Common myeloid progenitor, CD34-positive (primary cell): Measurements from ENCODE around the gene WDFY4.

Source experiments
- CTCF ChIA-PET: fragments of 350-600 bp; sonication (Branson Sonifier 250); formaldehyde crosslinking; loops from one replicate; lab custom pipeline; 2021; ENCODE audit warnings: antibody characterized with exemption; lab: Charles Lee
- POLR2A ChIA-PET: fragments of 350-600 bp; sonication (Branson Sonifier 250); formaldehyde crosslinking; loops from one replicate; lab custom pipeline; 2021; ENCODE audit warnings: antibody characterized with exemption; lab: Charles Lee
- DNase-seq, 3 donors: peaks; one replicate each; pipeline versions ENCODE4 v3.0.0 to v3.0.0-alpha.2; 2013
- H3K27ac ChIP-seq, 2 experiments: 1 replicate in 1 of 2; 2 replicates in 1 of 2; pipeline ENCODE4 v1.7.0; 2013; ENCODE audit warnings: inconsistent platforms in 2 of 2, low read length in 2 of 2, mild to moderate bottlenecking in 2 of 2, low read depth in 1 of 2, moderate library complexity in 1 of 2; ENCODE audit not compliant: severe bottlenecking in 2 of 2, insufficient read depth in 1 of 2, poor library complexity in 1 of 2
- H3K27me3 ChIP-seq, 5 experiments: replicated peaks in 2 of 5; 1 replicate in 3 of 5; 2 replicates in 2 of 5; pipeline versions ENCODE4 v1.6.1 to v1.7.0; 2013; ENCODE audit warnings: low read length in 4 of 5, mild to moderate bottlenecking in 2 of 5, moderate library complexity in 2 of 5, inconsistent platforms in 1 of 5; ENCODE audit not compliant: insufficient read depth in 5 of 5, control insufficient read depth in 4 of 5
- H3K36me3 ChIP-seq, 4 experiments: 1 replicate in 2 of 4; 2 replicates in 2 of 4; pipeline versions ENCODE4 v1.6.1 to v1.7.0; 2013; ENCODE audit warnings: low read length in 3 of 4, control low read depth in 1 of 4, mild to moderate bottlenecking in 1 of 4; ENCODE audit not compliant: control insufficient read depth in 4 of 4, insufficient read depth in 4 of 4
- H3K4me1 ChIP-seq, 4 experiments: 1 replicate in 3 of 4; 2 replicates in 1 of 4; pipeline versions ENCODE4 v1.6.1 to v1.7.1; 2013; ENCODE audit warnings: low read length in 3 of 4, mild to moderate bottlenecking in 3 of 4, control low read depth in 1 of 4, inconsistent platforms in 1 of 4, moderate library complexity in 1 of 4; ENCODE audit not compliant: control insufficient read depth in 4 of 4, insufficient read depth in 4 of 4; ENCODE audit errors: control extremely low read depth in 1 of 4
- H3K4me3 ChIP-seq, 7 experiments: 1 replicate in 4 of 7; 2 replicates in 3 of 7; pipeline versions ENCODE4 v1.5.1 to v1.7.0; 2013; ENCODE audit warnings: mild to moderate bottlenecking in 7 of 7, low read length in 6 of 7, moderate library complexity in 6 of 7, inconsistent platforms in 2 of 7, low read depth in 2 of 7, control low read depth in 1 of 7; ENCODE audit not compliant: insufficient read depth in 4 of 7, control insufficient read depth in 1 of 7; ENCODE audit errors: extremely low read depth in 1 of 7
- H3K9me3 ChIP-seq, 5 experiments: 1 replicate in 4 of 5; 2 replicates in 1 of 5; pipeline versions ENCODE4 v1.6.1 to v1.7.1; 2013; ENCODE audit warnings: low read length in 4 of 5, mild to moderate bottlenecking in 2 of 5, inconsistent platforms in 1 of 5, low read depth in 1 of 5, moderate library complexity in 1 of 5; ENCODE audit not compliant: control insufficient read depth in 4 of 5, insufficient read depth in 2 of 5; ENCODE audit errors: control extremely low read depth in 1 of 5
- WGBS: methylation state at CpG from one replicate; pipeline ENCODE4 v1.1.5; 2013; ENCODE audit not compliant: insufficient coverage; 5-methylcytosine and 5-hydroxymethylcytosine counted together

The WDFY4 gene

GRCh38 chr10:49015700-49016099, 331.0 kb downstream of the WDFY4 start:
- Histone ChIP-seq H3K9me3 (no peaks in the 10 kb centered on the region), H3K4me3 (no peak overlapping the region), H3K36me3 (no peaks in the 10 kb centered on the region), H3K4me1 (no peaks in the 10 kb centered on the region), H3K27me3 (no peaks in the 10 kb centered on the region), H3K27ac (no peak overlapping the region)
- CTCF ChIA-PET = no interaction called here
- DNase-seq = no peak
- 95% methylated on average over 4 of the region's 4 CpGs for WGBS
- POLR2A ChIA-PET = no interaction called here

- WGBS = no CpG with 5 or more reads among the region's 6 CpGs
- CTCF ChIA-PET = no interaction called here
Measured at GRCh38 chr10:49021685-49022084, 337.0 kb downstream of the WDFY4 start.

GRCh38 chr10:49023071-49023470, 338.4 kb downstream of the WDFY4 start:
- Histone ChIP-seq H3K36me3 (no peaks in the 10 kb centered on the region), H3K4me3 (no peak overlapping the region), H3K27me3 (no peaks in the 10 kb centered on the region), H3K9me3 (no peaks in the 10 kb centered on the region), H3K4me1 (no peaks in the 10 kb centered on the region), H3K27ac (no peak overlapping the region)
- DNase-seq = no peak
- POLR2A ChIA-PET = no interaction called here
- CTCF ChIA-PET = interaction anchor here (0.8 to 1.0 kb wide), 2 partner anchors 13 to 40 kb away, joined by 3 read pairs; no protein-coding TSS in a partner anchor
- WGBS = no CpG with 5 or more reads among the region's 2 CpGs

More at GRCh38 chr10:49021685-49022084, 337.0 kb downstream of the WDFY4 start:
- Histone ChIP-seq H3K27me3 (no peaks in the 10 kb centered on the region), H3K36me3 (no peaks in the 10 kb centered on the region), H3K4me1 (no peaks in the 10 kb centered on the region), H3K9me3 (no peaks in the 10 kb centered on the region), H3K4me3 (no peak overlapping the region), H3K27ac (no peak overlapping the region)
- no peak for DNase-seq
- POLR2A ChIA-PET = no interaction called here

DNA sequence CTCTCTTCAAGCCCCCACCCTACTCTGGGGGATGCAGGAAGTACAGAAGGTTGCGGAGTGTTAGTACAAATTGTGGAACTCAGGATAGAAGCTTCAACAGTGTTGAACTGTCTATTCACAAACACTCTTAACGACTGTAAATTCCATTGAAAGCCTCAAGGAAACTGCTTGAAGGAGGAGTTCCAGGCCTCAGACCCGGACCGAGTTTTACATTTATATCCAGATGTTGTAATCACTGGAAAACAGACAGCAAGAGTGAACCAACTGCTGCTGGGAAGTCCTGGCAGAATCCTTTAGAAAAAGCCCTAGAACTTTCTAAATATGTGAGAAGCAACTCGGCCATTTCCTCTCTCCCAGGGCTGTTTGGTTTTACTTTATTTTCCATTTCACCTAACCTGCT, 339.1 kb downstream of the WDFY4 start:
- WGBS = 74% methylated on average over 4 of the region's 5 CpGs
- Histone ChIP-seq H3K27ac (no peak overlapping the region), H3K4me1 (no peaks in the 10 kb centered on the region), H3K4me3 (no peak overlapping the region), H3K9me3 (no peaks in the 10 kb centered on the region), H3K36me3 (no peaks in the 10 kb centered on the region), H3K27me3 (no peaks in the 10 kb centered on the region)
- DNase-seq = peak in 2 of 3 donors; percentile 19 to 33
- ChIA-PET CTCF (interaction anchor here (0.8 to 1.0 kb wide), 2 partner anchors 12 to 39 kb away, joined by 3 read pairs; no protein-coding TSS in a partner anchor), POLR2A (no interaction called here)

DNA sequence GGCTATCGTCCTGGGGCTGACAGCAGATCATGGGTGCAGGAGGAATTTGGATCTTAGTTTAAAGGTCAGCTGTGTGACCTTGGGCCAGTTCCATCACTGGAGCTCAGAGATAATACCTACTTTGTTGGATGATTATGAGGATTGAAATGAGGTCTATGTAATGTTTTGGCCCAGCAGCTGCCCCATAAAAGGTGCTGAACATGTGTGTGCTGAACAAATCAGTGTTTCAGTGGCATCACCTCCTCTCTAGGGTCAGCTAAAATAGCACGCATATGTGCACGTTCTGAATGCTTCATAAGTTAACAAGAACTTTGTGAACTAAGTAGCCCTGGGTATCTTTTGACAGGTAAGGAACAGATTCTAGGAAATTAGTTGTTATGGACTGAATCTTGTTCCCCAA, 339.8 kb downstream of the WDFY4 start:
- no peaks in the 10 kb centered on the region for H3K9me3 ChIP-seq
- H3K4me3 ChIP-seq = no peak overlapping the region
- WGBS = 100% methylated on average over 3 of the region's 3 CpGs
- no peak overlapping the region for H3K27ac ChIP-seq
- ChIA-PET POLR2A (no interaction called here), CTCF (no interaction called here)
- H3K4me1 ChIP-seq = no peaks in the 10 kb centered on the region
- DNase-seq = no peak
- H3K36me3 ChIP-seq = no peaks in the 10 kb centered on the region
- no peaks in the 10 kb centered on the region for H3K27me3 ChIP-seq

GRCh38 chr10:49025347-49025983, 340.8 kb downstream of the WDFY4 start:
- Histone ChIP-seq H3K4me1 (no peaks in the 10 kb centered on the region), H3K36me3 (no peaks in the 10 kb centered on the region), H3K9me3 (no peaks in the 10 kb centered on the region), H3K4me3 (no peak overlapping the region), H3K27me3 (no peaks in the 10 kb centered on the region), H3K27ac (no peak overlapping the region)
- 100% methylated on average over 5 of the region's 7 CpGs for WGBS
- no peak for DNase-seq
- ChIA-PET CTCF (no interaction called here), POLR2A (no interaction called here)

GRCh38 chr10:49028639-49029038, 344.0 kb downstream of the WDFY4 start:
- H3K9me3 ChIP-seq = no peaks in the 10 kb centered on the region
- DNase-seq = no peak
- no peaks in the 10 kb centered on the region for H3K36me3 ChIP-seq
- H3K27me3 ChIP-seq = no peaks in the 10 kb centered on the region
- ChIA-PET CTCF (interaction anchor here (0.8 kb wide), 1 partner anchor 27 kb away, joined by 3 read pairs; no protein-coding TSS in a partner anchor), POLR2A (no interaction called here)
- no peak overlapping the region for H3K4me3 ChIP-seq
- H3K4me1 ChIP-seq = no peaks in the 10 kb centered on the region
- H3K27ac ChIP-seq = no peak overlapping the region
- WGBS = 86% methylated on average over 1 of the region's 2 CpGs
